HG02678 (cell line): ENCODE measurements around the gene SSH2.
"Not testable (repeated sequence)": the region's sequence is repeated elsewhere in the genome, so short reads cannot be mapped to it uniquely, and the experiment has no call there.

Experiments used
- ATAC-seq: cut with Tn5 transposase; IDR thresholded peaks from one replicate; pipeline ENCODE4 v1.9.1; 2021; ENCODE audit warnings: mild to moderate bottlenecking, moderate library complexity; ENCODE audit not compliant: unreplicated experiment

The SSH2 gene

GRCh38 chr17:29749045-29749825, 180.8 kb downstream of the SSH2 start:
- ATAC-seq = no peak

GRCh38 chr17:29748400-29748799, 181.6 kb downstream of the SSH2 start:
- ATAC-seq = no peak

GRCh38 chr17:29747660-29748059, 182.4 kb downstream of the SSH2 start:
- no peak for ATAC-seq

- no peak for ATAC-seq
These were observed 183.4 kb downstream of the SSH2 start for GRCh38 chr17:29746669-29747068.

GRCh38 chr17:29744121-29744520, 185.9 kb downstream of the SSH2 start:
- no peak for ATAC-seq

- ATAC-seq = no peak
These were observed 187.9 kb downstream of the SSH2 start for GRCh38 chr17:29742210-29742513.

- no peak for ATAC-seq
These were observed 190.0 kb downstream of the SSH2 start for GRCh38 chr17:29740017-29740416.

- ATAC-seq = no peak
These were observed 195.4 kb downstream of the SSH2 start for GRCh38 chr17:29734640-29735039.

GRCh38 chr17:29733166-29733565, 196.9 kb downstream of the SSH2 start:
- ATAC-seq = no peak

- ATAC-seq = no peak
These were observed 197.4 kb downstream of the SSH2 start for GRCh38 chr17:29732613-29733012.

GRCh38 chr17:29732209-29732608, 197.8 kb downstream of the SSH2 start:
- no peak for ATAC-seq

GRCh38 chr17:29731589-29731929, 198.5 kb downstream of the SSH2 start:
- ATAC-seq = no peak

GRCh38 chr17:29728490-29728889, 201.5 kb downstream of the SSH2 start:
- no peak for ATAC-seq

- ATAC-seq = no peak
These were observed 203.2 kb downstream of the SSH2 start for GRCh38 chr17:29726715-29727252.

GRCh38 chr17:29725408-29725807, 204.6 kb downstream of the SSH2 start:
- not testable (repeated sequence) for ATAC-seq

- ATAC-seq = peak; percentile 6
These were observed 206.6 kb downstream of the SSH2 start for GRCh38 chr17:29723278-29724047.

GRCh38 chr17:29722411-29723198, 207.4 kb downstream of the SSH2 start:
- ATAC-seq = peak; percentile 75

GRCh38 chr17:29720551-29720950, 209.5 kb downstream of the SSH2 start:
- ATAC-seq = no peak

GRCh38 chr17:29719469-29719868, 210.6 kb downstream of the SSH2 start:
- ATAC-seq = no peak

GRCh38 chr17:29718446-29719039, 211.5 kb downstream of the SSH2 start:
- ATAC-seq = no peak

- no peak for ATAC-seq
These were observed 212.2 kb downstream of the SSH2 start for GRCh38 chr17:29717817-29718216.
